B cell (primary cell): Measurements from ENCODE around the gene ATXN2L. TPM values are rescaled to one million over a fixed set of nuclear protein-coding genes. Genes with fewer than 3 reads are reported as not detected.

Experiments
- ATAC-seq: fragments of 200-7000 bp; cut with Tn5 transposase; one replicate; pipeline ENCODE4 v1.10.0; 2021; ENCODE audit warnings: low read depth, mild to moderate bottlenecking, moderate number of reproducible peaks, moderate library complexity
- CTCF ChIA-PET: fragments of 350-600 bp; sonication (Branson Sonifier 250); formaldehyde crosslinking; loops from one replicate; lab custom pipeline; 2021; ENCODE audit warnings: antibody characterized with exemption, inconsistent platforms; lab: Charles Lee
- POLR2A ChIA-PET: fragments of 350-600 bp; sonication (Branson Sonifier 250); formaldehyde crosslinking; loops from one replicate; lab custom pipeline; 2021; ENCODE audit warnings: antibody characterized with exemption; lab: Charles Lee
- DNase-seq: peaks from one replicate; pipeline ENCODE4 v3.0.0; 2013
- H2AFZ ChIP-seq: 2 replicates; pipeline ENCODE4 v1.6.1; 2012; ENCODE audit warnings: mild to moderate bottlenecking, low read depth, low read length; ENCODE audit not compliant: insufficient read depth, poor library complexity, severe bottlenecking
- H3K27ac ChIP-seq, 2 donors: 1 replicate in 1 of 2; 2 replicates in 1 of 2; pipeline ENCODE4 v1.5.1; 2012 to 2013; ENCODE audit warnings: low read length in 2 of 2, mild to moderate bottlenecking in 2 of 2, moderate library complexity in 1 of 2
- H3K27me3 ChIP-seq, 4 experiments: fragments of 200-600 bp in 1 of 4; sonication (generic) in 1 of 4; replicated peaks in 1 of 4; 1 replicate in 2 of 4; 2 replicates in 2 of 4; pipeline versions ENCODE4 v1.6.1 to v1.7.0; 2013 to 2016; ENCODE audit warnings: low read length in 3 of 4, mild to moderate bottlenecking in 2 of 4, mixed read lengths in 1 of 4, moderate library complexity in 1 of 4; ENCODE audit not compliant: insufficient read depth in 4 of 4, control insufficient read depth in 3 of 4; ENCODE audit errors: control extremely low read depth in 1 of 4
- H3K36me3 ChIP-seq, 2 experiments: replicated peaks in 1 of 2; 1 replicate in 1 of 2; 2 replicates in 1 of 2; pipeline versions ENCODE4 v1.6.1 to v1.7.1; 2013; ENCODE audit warnings: low read length in 1 of 2; ENCODE audit not compliant: insufficient read depth in 2 of 2, control insufficient read depth in 1 of 2; ENCODE audit errors: control extremely low read depth in 1 of 2, extremely low read depth in 1 of 2
- H3K4me1 ChIP-seq, 2 donors: fragments of 200-600 bp in 1 of 2; sonication (generic) in 1 of 2; 1 replicate in 1 of 2; 2 replicates in 1 of 2; pipeline versions ENCODE4 v1.5.1 to v1.6.1; 2013 to 2017; ENCODE audit warnings: low read length in 2 of 2; ENCODE audit not compliant: control insufficient read depth in 2 of 2, insufficient read depth in 2 of 2
- H3K4me2 ChIP-seq: replicated peaks from 2 replicates; pipeline ENCODE3; 2012; ENCODE audit warnings: mild to moderate bottlenecking, low read depth, low read length; ENCODE audit not compliant: poor library complexity, severe bottlenecking
- H3K4me3 ChIP-seq, 5 experiments: fragments of 200-600 bp in 1 of 5; sonication (generic) in 1 of 5; 1 replicate in 3 of 5; 2 replicates in 2 of 5; pipeline versions ENCODE4 v1.5.1 to v1.7.0; 2011 to 2016; ENCODE audit warnings: low read length in 4 of 5, mild to moderate bottlenecking in 4 of 5, low read depth in 2 of 5, control low read depth in 1 of 5, moderate library complexity in 1 of 5; ENCODE audit not compliant: insufficient read depth in 1 of 5; ENCODE audit errors: control extremely low read depth in 1 of 5, extremely low read depth in 1 of 5
- H3K79me2 ChIP-seq: fragments of 200-600 bp; sonication (generic); one replicate; pipeline ENCODE4 v1.6.0; 2016; ENCODE audit warnings: low read length; ENCODE audit not compliant: control insufficient read depth, insufficient read depth
- H3K9ac ChIP-seq: fragments of 200-600 bp; sonication (generic); 2 replicates; pipeline ENCODE4 v1.6.1; 2017; ENCODE audit warnings: mild to moderate bottlenecking, low read length, moderate library complexity
- H3K9me3 ChIP-seq, 3 donors: one replicate each; pipeline versions ENCODE4 v1.6.1 to v1.7.1; 2013; ENCODE audit warnings: low read length in 2 of 3; ENCODE audit not compliant: control insufficient read depth in 2 of 3, insufficient read depth in 1 of 3; ENCODE audit errors: control extremely low read depth in 1 of 3
- H4K20me1 ChIP-seq: 2 replicates; pipeline ENCODE4 v1.6.0; 2012; ENCODE audit warnings: mild to moderate bottlenecking, low read length; ENCODE audit not compliant: insufficient read depth, control insufficient read depth, poor library complexity, severe bottlenecking
- H3K27ac Mint-ChIP-seq: one replicate; pipeline ENCODE4 v1.8.0; 2021; ENCODE audit warnings: mixed read lengths
- H3K27me3 Mint-ChIP-seq: one replicate; pipeline ENCODE4 v1.8.0; 2021; ENCODE audit warnings: mixed read lengths
- H3K4me1 Mint-ChIP-seq: one replicate; pipeline ENCODE4 v1.8.0; 2021; ENCODE audit warnings: mixed read lengths
- H3K4me3 Mint-ChIP-seq: one replicate; pipeline ENCODE4 v1.8.0; 2021; ENCODE audit warnings: mixed read lengths
- H3K9me3 Mint-ChIP-seq: one replicate; pipeline ENCODE4 v1.8.0; 2022; ENCODE audit warnings: mixed read lengths; ENCODE audit not compliant: insufficient read depth
- CTCF ChIP-seq: fragments of 200-600 bp; IDR thresholded peaks from one replicate; pipeline ENCODE4 v1.8.0; 2022; ENCODE audit warnings: antibody characterized with exemption, mild to moderate bottlenecking
- EZH2 ChIP-seq: IDR thresholded peaks from 2 replicates; pipeline ENCODE4 v1.6.1; 2012; ENCODE audit warnings: borderline replicate concordance, low read depth, mild to moderate bottlenecking, moderate library complexity, low read length; ENCODE audit not compliant: insufficient read depth, poor library complexity, severe bottlenecking
- WGBS: methylation state at CpG from one replicate; pipeline ENCODE4 v1.1.5; 2013; ENCODE audit warnings: missing lambda C conversion rate; ENCODE audit not compliant: insufficient coverage; 5-methylcytosine and 5-hydroxymethylcytosine counted together
- intact Hi-C: fragments of 100-400 bp; cut with micrococcal nuclease; formaldehyde crosslinking; loops from one replicate; pipeline ENCODE4 v1.10.0; 2022
- polyA plus RNA-seq: library from polyadenylated mRNA; depleted of rRNA; stranded (reverse); fragments of >200 nt; gene quantifications from 2 replicates; pipeline ENCODE4 v1.2.3, GENCODE V29; 2012
- total RNA-seq, 2 donors: library from RNA; stranded (reverse); fragments of 120-200 nt in 1 of 2; gene quantifications; 1 replicate in 1 of 2; 2 replicates in 1 of 2; pipeline versions ENCODE4 v1.2.3 to v1.2.4, GENCODE V29; 2013 to 2022

Gene ATXN2L
- total and polyA plus RNA-seq, 2 donors (not counting 1 experiment from before 2014, with no cell fraction given): 157 to 289 TPM

GRCh38 chr16:28875134-28876018 lies 52.6 kb downstream of the ATXN2L start:
- intact Hi-C loops: no loop called here

More at GRCh38 chr16:28875134-28876018, 52.6 kb downstream of the ATXN2L start:
- Histone ChIP-seq H4K20me1 (peaks cover 10% of the 10 kb centered on the region), H3K36me3 (peaks cover 0 to 18% of the 10 kb centered on the region in 2 experiments), H3K4me2 (no peak overlapping the region), H3K4me3 (no peak overlapping the region), H3K4me1 (peaks cover 10 to 13% of the 10 kb centered on the region in 2 donors), H3K9me3 (no peaks in the 10 kb centered on the region), H3K27ac (no peak overlapping the region), H2AFZ (no peak overlapping the region), H3K79me2 (no peaks in the 10 kb centered on the region), H3K27me3 (peaks cover 0 to 3% (median 0%) of the 10 kb centered on the region in 4 experiments), H3K9ac (no peak overlapping the region)
- WGBS: 94% methylated on average over 10 of the region's 13 CpGs
- no peak for DNase-seq
- no peak for ATAC-seq
- Mint-ChIP-seq H3K9me3 (no peaks in the 10 kb centered on the region), H3K4me3 (no peak overlapping the region), H3K4me1 (peaks cover 8% of the 10 kb centered on the region), H3K27me3 (no peaks in the 10 kb centered on the region), H3K27ac (no peak overlapping the region)
- TF ChIP-seq EZH2 (no peak), CTCF (no peak)
- CTCF ChIA-PET: interaction anchor here (0.7 to 5.1 kb wide), 7 partner anchors 11 to 73 kb away, joined by 3 to 83 read pairs (median 4); partner anchors contain the start of gene SH2B1
- POLR2A ChIA-PET: interaction anchor here (0.6 kb wide), 1 partner anchor 19 kb away, joined by 6 read pairs; no protein-coding TSS in a partner anchor
